HG03442 (cell line): ENCODE data around the gene DFFB.

Experiments used
- ATAC-seq: cut with Tn5 transposase; IDR thresholded peaks from one replicate; pipeline ENCODE4 v1.9.1; 2021; ENCODE audit warnings: mild to moderate bottlenecking, moderate library complexity; ENCODE audit not compliant: unreplicated experiment

Gene DFFB

GRCh38 chr1:3828391-3828790 lies 28.9 kb upstream of the DFFB start:
- no peak for ATAC-seq

- ATAC-seq = no peak
These were observed 25.6 kb upstream of the DFFB start for GRCh38 chr1:3831689-3832088.

- ATAC-seq = no peak
These were observed 22.6 kb upstream of the DFFB start for GRCh38 chr1:3834701-3835100.

GRCh38 chr1:3836421-3836820 lies 20.9 kb upstream of the DFFB start:
- no peak for ATAC-seq

- ATAC-seq = no peak
These were observed 20.1 kb upstream of the DFFB start for GRCh38 chr1:3837200-3837599.

GRCh38 chr1:3837685-3838084 lies 19.6 kb upstream of the DFFB start:
- no peak for ATAC-seq

GRCh38 chr1:3838788-3839187 lies 18.5 kb upstream of the DFFB start:
- ATAC-seq = no peak

GRCh38 chr1:3841491-3841890 lies 15.8 kb upstream of the DFFB start:
- no peak for ATAC-seq

GRCh38 chr1:3842912-3843311 lies 14.4 kb upstream of the DFFB start:
- ATAC-seq = no peak

GRCh38 chr1:3846541-3846940 lies 10.7 kb upstream of the DFFB start:
- ATAC-seq = no peak

- no peak for ATAC-seq
These were observed 10.2 kb upstream of the DFFB start for GRCh38 chr1:3847081-3847480.

GRCh38 chr1:3850857-3851256 lies 6.4 kb upstream of the DFFB start:
- no peak for ATAC-seq

- ATAC-seq = no peak
These were observed 6.0 kb upstream of the DFFB start for GRCh38 chr1:3851292-3851691.

GRCh38 chr1:3852091-3852490 lies 5.2 kb upstream of the DFFB start:
- no peak for ATAC-seq

- no peak for ATAC-seq
These were observed 4.4 kb upstream of the DFFB start for GRCh38 chr1:3852711-3853485.

GRCh38 chr1:3857791-3858129 lies 484 bp downstream of the DFFB start:
- ATAC-seq = no peak

- ATAC-seq = no peak
These were observed 1.1 kb downstream of the DFFB start for GRCh38 chr1:3858231-3858981.

- ATAC-seq = no peak
These were observed 6.1 kb downstream of the DFFB start for GRCh38 chr1:3863231-3863935.

- ATAC-seq = no peak
These were observed 7.6 kb downstream of the DFFB start for GRCh38 chr1:3864884-3865283.

GRCh38 chr1:3865606-3866160 lies 8.4 kb downstream of the DFFB start:
- no peak for ATAC-seq

- ATAC-seq = no peak
These were observed 11.3 kb downstream of the DFFB start for GRCh38 chr1:3868464-3869006.
